ENCODE results near the gene EVI5L.

DNA sequence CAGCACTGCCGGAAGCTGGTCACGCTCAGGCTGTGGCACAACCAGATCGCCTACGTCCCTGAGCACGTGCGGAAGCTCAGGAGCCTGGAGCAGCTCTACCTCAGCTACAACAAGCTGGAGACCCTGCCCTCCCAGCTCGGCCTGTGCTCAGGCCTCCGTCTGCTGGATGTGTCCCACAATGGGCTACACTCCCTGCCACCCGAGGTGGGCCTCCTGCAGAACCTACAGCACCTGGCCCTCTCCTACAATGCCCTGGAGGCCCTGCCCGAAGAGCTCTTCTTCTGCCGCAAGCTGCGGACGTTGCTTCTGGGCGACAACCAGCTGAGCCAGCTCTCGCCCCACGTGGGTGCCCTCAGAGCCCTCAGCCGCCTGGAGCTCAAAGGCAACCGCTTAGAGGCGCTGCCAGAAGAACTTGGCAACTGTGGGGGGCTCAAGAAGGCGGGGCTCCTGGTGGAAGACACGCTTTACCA, 70.4 kb downstream of the EVI5L start:
- no peak for TF ChIP-seq POLR2A (IDR thresholded peaks at IDR 0.05)
- TF ChIP-seq, protein P1, sequence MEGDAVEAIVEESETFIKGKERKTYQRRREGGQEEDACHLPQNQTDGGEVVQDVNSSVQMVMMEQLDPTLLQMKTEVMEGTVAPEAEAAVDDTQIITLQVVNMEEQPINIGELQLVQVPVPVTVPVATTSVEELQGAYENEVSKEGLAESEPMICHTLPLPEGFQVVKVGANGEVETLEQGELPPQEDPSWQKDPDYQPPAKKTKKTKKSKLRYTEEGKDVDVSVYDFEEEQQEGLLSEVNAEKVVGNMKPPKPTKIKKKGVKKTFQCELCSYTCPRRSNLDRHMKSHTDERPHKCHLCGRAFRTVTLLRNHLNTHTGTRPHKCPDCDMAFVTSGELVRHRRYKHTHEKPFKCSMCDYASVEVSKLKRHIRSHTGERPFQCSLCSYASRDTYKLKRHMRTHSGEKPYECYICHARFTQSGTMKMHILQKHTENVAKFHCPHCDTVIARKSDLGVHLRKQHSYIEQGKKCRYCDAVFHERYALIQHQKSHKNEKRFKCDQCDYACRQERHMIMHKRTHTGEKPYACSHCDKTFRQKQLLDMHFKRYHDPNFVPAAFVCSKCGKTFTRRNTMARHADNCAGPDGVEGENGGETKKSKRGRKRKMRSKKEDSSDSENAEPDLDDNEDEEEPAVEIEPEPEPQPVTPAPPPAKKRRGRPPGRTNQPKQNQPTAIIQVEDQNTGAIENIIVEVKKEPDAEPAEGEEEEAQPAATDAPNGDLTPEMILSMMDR (IDR thresholded peaks at IDR 0.05): no peak
- peak in 1 of 2 donors; percentile 19 for TF ChIP-seq POLR2AphosphoS5 (IDR thresholded peaks at IDR 0.05; ENCODE audit: insufficient read depth in 1 of 2, low read depth in 1 of 2)
